IPS DF 6.9 (cell line): ENCODE measurements around the gene PDE11A.

Experiments used
- DNase-seq: peaks from one replicate; pipeline ENCODE4 v3.0.0-alpha.2; 2013; ENCODE audit warnings: low read depth, low spot score
- H3K27ac ChIP-seq: one replicate; pipeline ENCODE4 v1.5.1; 2013; ENCODE audit warnings: low read length, control low read depth
- H3K27me3 ChIP-seq: 2 replicates; pipeline ENCODE4 v1.6.1; 2013; ENCODE audit warnings: mild to moderate bottlenecking, low read length; ENCODE audit not compliant: control insufficient read depth, insufficient read depth
- H3K36me3 ChIP-seq: 2 replicates; pipeline ENCODE4 v1.6.1; 2013; ENCODE audit warnings: low read length; ENCODE audit not compliant: control insufficient read depth, insufficient read depth
- H3K4me1 ChIP-seq: 2 replicates; pipeline ENCODE4 v1.6.1; 2013; ENCODE audit warnings: low read length; ENCODE audit not compliant: control insufficient read depth, insufficient read depth
- H3K4me3 ChIP-seq: 2 replicates; pipeline ENCODE4 v1.5.1; 2013; ENCODE audit warnings: mild to moderate bottlenecking, low read length
- H3K9me3 ChIP-seq: 2 replicates; pipeline ENCODE4 v1.6.1; 2013; ENCODE audit warnings: low read length, inconsistent platforms; ENCODE audit not compliant: control insufficient read depth, insufficient read depth
- WGBS: extraction: QIAGEN DNeasy Blood & Tissue Kit; methylation state at CpG from one replicate; pipeline ENCODE4 v1.1.7; 2013; ENCODE audit warnings: mixed read lengths, missing lambda C conversion rate; ENCODE audit not compliant: insufficient read length, insufficient coverage; 5-methylcytosine and 5-hydroxymethylcytosine counted together

PDE11A gene

DNA sequence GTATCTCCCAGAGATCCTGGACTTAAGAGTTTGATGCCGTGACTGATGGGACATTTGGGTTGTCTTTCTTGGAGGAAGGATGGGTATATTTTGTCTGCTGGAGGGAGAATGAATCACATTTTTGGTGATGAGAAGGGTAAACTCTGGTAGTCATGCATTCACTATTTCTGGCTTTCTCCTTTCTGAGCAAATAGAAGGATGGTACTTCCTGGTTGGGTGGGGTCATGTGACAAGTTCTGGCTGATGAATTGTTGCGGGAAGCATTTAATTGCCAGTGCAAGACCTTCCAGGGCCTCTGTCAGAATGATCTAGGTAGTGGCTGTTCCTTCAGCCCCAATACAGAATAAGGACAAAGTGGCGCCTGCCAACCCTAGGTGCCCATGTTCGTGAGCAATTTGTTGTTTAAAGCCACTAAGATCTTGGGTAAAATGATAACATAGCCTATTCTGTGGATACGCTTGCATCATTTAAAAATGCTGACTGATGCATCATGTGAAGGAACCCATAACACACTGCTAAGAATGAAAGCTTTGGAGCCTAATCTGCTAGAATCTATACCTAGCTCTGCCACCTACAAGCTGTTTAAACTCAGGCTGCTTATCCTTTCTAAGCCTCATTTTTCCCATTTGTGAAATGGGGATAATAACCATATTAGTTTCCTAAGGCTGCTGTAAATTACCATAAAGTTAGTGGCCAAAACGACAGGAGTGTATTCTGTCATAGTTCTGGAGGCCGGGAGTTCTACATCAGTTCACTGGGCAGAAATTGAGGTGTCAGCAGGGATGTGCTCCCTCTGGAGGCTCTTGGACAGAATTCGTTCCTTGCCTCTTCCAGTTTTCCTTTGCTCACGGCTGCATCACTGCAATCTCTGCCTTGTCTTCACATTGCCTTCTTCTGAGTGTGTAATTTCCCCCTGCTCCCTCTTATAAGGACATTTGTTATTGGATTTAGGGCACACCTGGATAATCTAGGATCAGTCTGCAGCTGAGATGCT, 398.7 kb downstream of the PDE11A start:
- H3K4me1 ChIP-seq: no peaks in the 10 kb centered on the region
- no peak overlapping the region for H3K4me3 ChIP-seq
- no CpG with 5 or more reads among the region's 9 CpGs for WGBS
- no peak for DNase-seq
- H3K9me3 ChIP-seq: no peaks in the 10 kb centered on the region
- no peaks in the 10 kb centered on the region for H3K36me3 ChIP-seq
- H3K27ac ChIP-seq: no peak overlapping the region
- H3K27me3 ChIP-seq: peaks cover 16% of the 10 kb centered on the region

DNA sequence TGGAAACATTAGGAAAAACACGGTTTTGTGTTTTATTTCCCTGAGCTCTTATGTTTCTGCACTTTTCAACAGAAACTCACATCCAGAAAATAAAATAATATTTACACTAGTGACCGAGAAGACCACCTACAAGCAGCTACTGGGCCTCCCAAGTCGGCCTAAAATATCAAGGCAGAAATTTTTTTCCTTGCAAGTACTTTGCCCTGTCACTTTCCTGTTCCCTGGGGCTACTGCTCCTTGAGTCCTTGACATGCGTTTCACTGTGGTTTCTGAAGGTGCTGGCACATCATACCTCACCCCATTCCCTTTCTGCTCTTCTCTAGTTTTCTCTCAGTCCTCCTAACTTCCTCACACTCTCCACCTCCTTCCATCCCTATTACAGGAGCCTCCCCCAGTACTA, 400.9 kb downstream of the PDE11A start:
- Histone ChIP-seq H3K36me3 (no peaks in the 10 kb centered on the region), H3K4me3 (no peak overlapping the region), H3K27me3 (peaks cover 20% of the 10 kb centered on the region), H3K4me1 (no peaks in the 10 kb centered on the region), H3K27ac (no peak overlapping the region), H3K9me3 (no peaks in the 10 kb centered on the region)
- WGBS: no CpG with 5 or more reads among the region's 4 CpGs
- DNase-seq: no peak

- WGBS: no CpG with 5 or more reads among the region's 2 CpGs
- Histone ChIP-seq H3K4me3 (no peak overlapping the region), H3K9me3 (no peaks in the 10 kb centered on the region), H3K27ac (no peak overlapping the region), H3K36me3 (no peaks in the 10 kb centered on the region), H3K27me3 (peaks cover 20% of the 10 kb centered on the region), H3K4me1 (no peaks in the 10 kb centered on the region)
- DNase-seq: no peak
Observed at GRCh38 chr2:177670791-177671535, 401.6 kb downstream of the PDE11A start.

DNA sequence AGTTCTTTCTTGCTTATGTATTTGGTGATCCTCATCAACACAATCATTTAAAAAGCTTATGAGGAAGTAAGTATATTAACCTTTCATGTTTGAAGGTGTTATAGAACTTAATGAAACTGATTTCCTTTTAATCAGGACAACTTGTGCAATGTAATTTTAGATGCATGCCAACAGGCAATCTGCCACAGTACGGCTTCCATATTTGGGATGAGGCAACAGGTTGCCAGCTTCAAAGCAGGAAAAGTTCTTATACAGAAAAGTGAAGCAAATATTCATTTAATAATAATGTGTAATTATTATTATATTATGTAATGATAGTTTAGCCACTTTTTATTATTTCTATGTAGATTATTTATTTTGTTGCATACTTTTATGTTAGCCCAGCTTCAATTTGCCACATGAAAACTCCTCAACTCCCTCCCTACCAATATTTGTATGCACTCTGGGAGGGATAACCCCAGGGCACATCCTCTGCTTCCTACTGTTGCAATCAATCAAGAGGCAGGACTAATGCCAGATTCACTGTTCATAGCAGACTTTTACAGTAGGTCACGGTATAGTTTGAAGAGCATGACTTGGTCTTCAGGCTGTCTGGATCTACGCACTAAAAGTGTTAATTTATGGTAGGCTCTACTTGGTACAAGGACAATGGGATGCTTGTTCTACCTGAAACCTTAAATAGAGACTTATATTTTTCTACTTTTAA, 402.8 kb downstream of the PDE11A start:
- no peaks in the 10 kb centered on the region for H3K9me3 ChIP-seq
- no peaks in the 10 kb centered on the region for H3K4me1 ChIP-seq
- no peaks in the 10 kb centered on the region for H3K36me3 ChIP-seq
- peaks cover 20% of the 10 kb centered on the region for H3K27me3 ChIP-seq
- no peak for DNase-seq
- H3K4me3 ChIP-seq: no peak overlapping the region
- H3K27ac ChIP-seq: no peak overlapping the region
- WGBS: no CpG with 5 or more reads among the region's 3 CpGs

DNA sequence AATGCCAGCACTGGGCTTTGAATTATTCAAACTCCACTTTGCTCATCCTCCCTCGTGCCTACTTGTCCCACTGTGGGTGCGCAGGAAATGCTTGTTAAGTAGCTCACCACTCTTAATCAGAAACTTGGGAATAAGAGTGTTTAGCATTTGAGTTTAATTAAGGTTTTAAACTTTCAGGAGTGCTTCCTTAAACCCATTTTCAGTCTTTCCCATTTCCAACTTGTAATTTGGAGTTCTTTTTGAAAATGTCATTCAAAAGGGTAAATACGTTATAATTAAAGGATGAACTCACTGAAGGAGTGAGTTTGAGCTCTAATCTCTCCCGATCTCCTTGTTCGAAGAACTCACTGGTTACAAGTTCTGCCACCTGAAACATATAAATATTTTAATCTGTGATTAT, 403.4 kb downstream of the PDE11A start:
- Histone ChIP-seq H3K4me1 (no peaks in the 10 kb centered on the region), H3K36me3 (no peaks in the 10 kb centered on the region), H3K4me3 (no peak overlapping the region), H3K27ac (no peak overlapping the region), H3K9me3 (no peaks in the 10 kb centered on the region), H3K27me3 (peaks cover 20% of the 10 kb centered on the region)
- no CpG with 5 or more reads among the region's 5 CpGs for WGBS
- DNase-seq: no peak

GRCh38 chr2:177668617-177669016, 404.0 kb downstream of the PDE11A start:
- Histone ChIP-seq H3K36me3 (no peaks in the 10 kb centered on the region), H3K27ac (no peak overlapping the region), H3K27me3 (peaks cover 20% of the 10 kb centered on the region), H3K9me3 (no peaks in the 10 kb centered on the region), H3K4me1 (no peaks in the 10 kb centered on the region), H3K4me3 (no peak overlapping the region)
- DNase-seq: no peak
- WGBS: no CpG with 5 or more reads among the region's 3 CpGs

DNA sequence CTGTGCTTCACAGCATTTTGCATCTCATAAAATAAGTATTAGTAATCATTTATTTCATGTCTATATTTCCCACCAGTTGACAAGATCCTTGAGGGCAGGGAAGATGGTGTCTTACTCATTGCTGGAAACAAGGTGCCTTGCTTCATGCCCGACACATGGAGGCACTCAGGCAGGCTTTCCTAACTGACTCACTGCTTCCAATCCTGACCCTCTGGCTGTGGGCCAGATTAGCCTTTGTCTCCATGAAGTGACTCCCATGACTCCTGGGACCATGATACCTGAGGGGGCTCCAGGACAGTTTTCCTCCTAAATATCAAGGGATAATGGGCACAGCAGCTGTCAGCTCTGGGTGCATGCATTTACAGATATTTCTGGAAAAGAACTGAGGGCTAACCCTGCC, 405.0 kb downstream of the PDE11A start:
- no peaks in the 10 kb centered on the region for H3K9me3 ChIP-seq
- DNase-seq: no peak
- H3K4me3 ChIP-seq: no peak overlapping the region
- H3K36me3 ChIP-seq: no peaks in the 10 kb centered on the region
- no CpG with 5 or more reads among the region's 1 CpG for WGBS
- peaks cover 15% of the 10 kb centered on the region for H3K27me3 ChIP-seq
- H3K27ac ChIP-seq: no peak overlapping the region
- no peaks in the 10 kb centered on the region for H3K4me1 ChIP-seq

DNA sequence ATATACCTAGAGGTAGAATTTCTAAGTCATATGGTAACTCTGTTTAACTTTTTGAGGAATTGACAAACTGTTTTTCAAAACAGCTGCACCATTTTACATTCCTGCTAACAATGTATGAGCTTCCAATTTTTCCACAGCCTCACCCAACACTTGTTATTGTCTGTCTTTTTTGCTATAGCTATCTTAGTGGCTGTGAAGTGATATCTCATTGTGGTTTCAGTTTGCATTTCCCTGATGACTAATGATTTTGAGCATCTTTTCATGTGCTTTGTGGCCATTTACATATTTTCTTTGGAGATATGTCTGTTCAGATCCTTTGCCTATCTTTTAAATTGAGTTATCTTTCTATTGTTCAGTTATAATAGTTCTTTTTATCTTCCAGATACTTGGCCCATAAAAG, 406.2 kb downstream of the PDE11A start:
- no peaks in the 10 kb centered on the region for H3K4me1 ChIP-seq
- no peaks in the 10 kb centered on the region for H3K9me3 ChIP-seq
- DNase-seq: no peak
- peaks cover 6% of the 10 kb centered on the region; the same call in 1 of the 2 replicates for H3K27me3 ChIP-seq
- no peak overlapping the region for H3K27ac ChIP-seq
- no peak overlapping the region for H3K4me3 ChIP-seq
- no peaks in the 10 kb centered on the region for H3K36me3 ChIP-seq

DNA sequence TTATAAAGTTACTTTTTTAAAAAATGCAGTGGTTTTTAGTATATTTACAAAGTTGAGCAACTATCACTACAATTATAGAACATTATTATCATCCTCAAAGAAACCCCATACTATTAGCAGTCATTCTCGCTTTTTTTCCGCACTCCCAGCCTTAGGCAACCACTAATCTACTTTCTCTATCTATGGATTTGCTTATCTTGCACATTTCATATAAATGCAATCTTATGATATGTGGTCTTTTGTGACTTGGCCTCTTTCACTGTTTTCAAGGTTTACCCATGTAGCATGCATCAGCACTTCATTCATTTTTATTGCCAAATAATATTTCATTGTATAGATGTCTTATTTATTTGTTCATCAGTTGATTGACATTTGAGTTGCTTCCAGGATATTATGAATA, 406.6 kb downstream of the PDE11A start:
- no CpG with 5 or more reads among the region's 2 CpGs for WGBS
- Histone ChIP-seq H3K4me1 (no peaks in the 10 kb centered on the region), H3K4me3 (no peak overlapping the region), H3K9me3 (no peaks in the 10 kb centered on the region), H3K36me3 (no peaks in the 10 kb centered on the region), H3K27ac (no peak overlapping the region), H3K27me3 (peaks cover 10% of the 10 kb centered on the region; the same call in 1 of the 2 replicates)
- DNase-seq: no peak

DNA sequence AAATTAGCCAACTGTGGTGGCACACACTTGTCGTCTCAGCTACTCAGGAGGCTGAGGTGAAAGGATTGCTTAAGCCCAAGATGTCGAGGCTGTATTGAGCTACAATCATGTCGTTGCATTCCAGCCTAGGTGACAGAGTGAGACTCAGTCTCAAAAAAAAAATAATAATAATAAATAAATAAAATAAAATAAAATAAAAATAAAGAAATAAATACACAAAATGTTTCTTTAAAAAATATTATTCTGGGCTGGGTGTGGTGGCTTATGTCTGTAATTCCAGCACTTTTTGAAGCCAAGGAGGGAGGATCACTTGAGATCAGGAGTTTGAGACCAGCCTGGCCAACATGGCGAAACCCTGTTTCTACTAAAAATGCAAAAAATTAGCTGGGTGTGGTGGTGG, 407.2 kb downstream of the PDE11A start:
- WGBS: no CpG with 5 or more reads among the region's 4 CpGs
- H3K27me3 ChIP-seq: peaks cover 13% of the 10 kb centered on the region; the same call in 1 of the 2 replicates
- H3K4me3 ChIP-seq: no peak overlapping the region
- H3K36me3 ChIP-seq: no peaks in the 10 kb centered on the region
- H3K27ac ChIP-seq: no peak overlapping the region
- DNase-seq: no peak
- H3K4me1 ChIP-seq: no peaks in the 10 kb centered on the region
- no peaks in the 10 kb centered on the region for H3K9me3 ChIP-seq
